Occipital lobe (tissue), 2 donors: ENCODE measurements around the gene CEP57. TPM values are rescaled to one million over a fixed set of nuclear protein-coding genes. Genes with fewer than 3 reads are reported as not detected.

ENCODE experiments used
- DNase-seq: peaks from one replicate; lab custom pipeline; 2025; lab: John Stamatoyannopoulos, UW
- total RNA-seq: library from RNA; depleted of rRNA; stranded (reverse); fragments of >200 nt; gene quantifications from one replicate; pipeline ENCODE4 v1.2.3, GENCODE V29; 2014

CEP57 gene
- total RNA-seq = 117 TPM

GRCh38 chr11:95790123-95790932 lies at the start of gene CEP57:
Gene CEP57, plus strand, starts transcription at chr11:95790498. Its CDS starts 201 bp downstream, at chr11:95790699.
- peak; percentile 92 for DNase-seq

- DNase-seq = no peak
Measured at GRCh38 chr11:95750101-95750500, 40.2 kb upstream of the CEP57 start.

DNA sequence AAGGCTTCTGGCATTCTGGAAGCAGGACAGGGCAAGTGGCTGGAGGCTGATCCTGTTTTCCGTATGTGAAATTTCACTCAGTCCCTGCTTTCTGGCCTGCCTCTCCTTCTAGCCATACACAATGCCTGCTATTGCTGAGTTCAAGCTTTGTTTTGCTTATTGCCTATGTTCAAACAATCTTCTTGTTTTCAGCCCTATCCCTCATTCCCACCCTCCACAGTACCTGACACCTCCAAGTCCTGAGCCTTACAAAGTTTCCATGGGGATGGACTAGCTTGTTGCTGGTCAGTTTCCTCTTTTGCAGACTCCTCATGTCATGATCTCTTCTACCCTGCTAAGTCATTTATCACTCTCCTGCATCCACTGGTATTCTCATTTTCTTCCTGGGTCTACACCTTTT lies 38.8 kb upstream of the CEP57 start:
- DNase-seq = no peak

DNA sequence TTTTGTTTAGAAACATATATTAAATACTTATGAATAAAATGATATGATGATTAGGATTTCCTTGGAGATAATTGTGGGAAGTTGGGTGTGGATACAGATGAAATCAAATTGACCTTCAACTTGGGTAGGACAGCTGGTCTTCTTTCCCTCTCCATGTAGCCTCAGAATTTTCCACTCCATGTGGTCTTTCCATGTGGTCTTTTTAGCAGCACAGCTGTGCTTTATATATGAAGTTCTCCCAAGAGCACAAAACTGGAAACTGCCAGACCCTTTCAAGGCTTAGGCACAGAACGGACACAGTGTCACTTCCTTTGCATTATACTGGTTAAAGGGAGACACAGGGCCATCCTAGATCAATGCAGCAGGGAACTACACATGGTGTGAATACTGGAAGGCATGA lies 29.4 kb upstream of the CEP57 start:
- DNase-seq = no peak

DNA sequence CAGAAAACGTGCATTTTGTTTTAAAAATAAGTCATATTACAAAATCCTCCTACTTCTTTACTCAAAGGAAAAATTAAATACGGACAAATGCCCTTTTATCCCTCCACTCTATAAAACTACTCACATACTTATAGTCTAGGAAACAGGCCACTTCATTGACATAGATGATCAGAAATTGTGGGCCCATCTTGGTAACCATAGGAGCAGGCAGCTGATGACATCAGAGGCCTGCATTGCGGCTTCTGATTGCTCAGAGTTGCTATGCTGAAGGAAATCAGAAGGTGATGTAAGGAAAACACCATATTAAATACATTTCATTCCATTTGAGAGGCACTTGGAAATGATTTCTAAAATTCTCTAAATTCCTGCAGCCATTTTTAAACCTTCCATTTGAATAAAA lies 27.8 kb upstream of the CEP57 start:
- no peak for DNase-seq

- DNase-seq = no peak
Measured at GRCh38 chr11:95764267-95764898, 25.9 kb upstream of the CEP57 start.

DNA sequence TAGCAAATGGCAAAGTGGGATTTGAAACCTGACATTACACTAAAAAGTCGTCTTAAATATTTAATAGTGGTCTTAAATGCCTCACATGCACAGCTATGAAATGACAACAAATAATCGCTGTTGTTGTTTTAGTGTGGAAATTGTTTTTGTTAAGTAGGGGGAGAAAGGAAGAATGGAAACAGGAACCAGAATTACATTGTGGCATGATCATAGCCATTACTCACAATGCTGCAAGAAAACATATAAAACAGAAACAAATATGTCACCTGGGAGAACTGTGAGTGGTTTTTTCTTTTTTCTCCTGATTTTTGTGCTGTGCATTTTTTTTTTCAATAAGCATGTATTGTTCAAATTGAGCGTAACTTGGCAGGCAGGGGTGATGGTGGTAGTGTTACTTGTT lies 23.6 kb upstream of the CEP57 start:
- DNase-seq = no peak

DNA sequence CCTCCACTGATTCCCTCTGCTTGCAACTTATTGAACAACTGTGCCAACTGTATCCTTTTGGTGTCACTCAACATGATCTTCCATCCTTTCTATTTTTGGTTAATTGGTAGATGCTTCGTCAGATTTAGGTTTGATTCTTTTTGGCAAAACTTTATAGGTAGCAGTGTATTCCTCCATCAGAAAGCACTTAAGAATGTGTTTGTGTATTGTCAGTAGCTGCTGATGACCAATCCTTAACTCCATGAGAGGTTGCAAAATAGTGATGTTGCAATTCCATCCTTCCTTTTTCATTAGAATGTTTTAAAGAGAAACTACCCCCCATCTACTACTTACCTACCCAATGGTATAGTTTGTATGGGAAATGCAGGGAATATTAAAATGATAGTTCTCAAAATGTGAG lies 22.8 kb upstream of the CEP57 start:
- DNase-seq = no peak

GRCh38 chr11:95768521-95768920 lies 21.8 kb upstream of the CEP57 start:
- DNase-seq = no peak

DNA sequence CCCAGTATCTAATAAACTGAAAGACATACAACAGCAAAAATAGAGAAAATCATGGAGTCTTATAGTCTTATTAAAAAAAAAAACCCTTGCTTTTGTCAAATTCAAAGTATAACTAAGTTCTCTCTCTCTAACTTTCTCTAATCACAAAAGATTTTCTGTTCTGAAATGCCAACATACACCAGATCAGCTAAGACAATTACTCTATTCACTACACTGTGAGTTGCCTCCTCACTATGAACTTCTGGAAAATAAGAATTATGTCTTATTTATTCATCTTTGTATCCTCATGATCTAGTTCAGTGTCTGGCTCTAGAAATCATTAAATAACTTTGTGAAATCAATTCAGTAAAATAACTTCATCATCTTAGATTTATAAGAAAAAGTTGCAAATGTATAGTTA lies 13.4 kb upstream of the CEP57 start:
- no peak for DNase-seq

- no peak for DNase-seq
Measured at GRCh38 chr11:95778699-95779098, 11.6 kb upstream of the CEP57 start.

DNA sequence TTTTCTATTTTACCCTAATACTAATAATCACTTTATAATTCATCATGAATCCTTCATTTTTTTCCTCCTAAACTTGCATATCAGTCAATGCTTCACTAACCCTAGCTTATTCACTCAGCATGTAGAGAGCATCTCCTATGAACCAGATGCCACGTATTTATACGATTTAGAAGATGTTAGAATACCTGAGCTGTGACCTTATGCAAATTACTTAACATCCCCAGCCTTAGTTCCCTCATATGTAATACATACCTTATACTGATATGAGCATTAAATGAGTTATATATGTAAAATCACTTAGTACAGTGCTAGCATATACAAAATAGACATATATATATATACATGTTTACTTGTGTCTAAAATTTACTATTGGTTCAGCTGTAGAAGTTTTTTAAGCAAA lies 9.8 kb upstream of the CEP57 start:
- DNase-seq = no peak

DNA sequence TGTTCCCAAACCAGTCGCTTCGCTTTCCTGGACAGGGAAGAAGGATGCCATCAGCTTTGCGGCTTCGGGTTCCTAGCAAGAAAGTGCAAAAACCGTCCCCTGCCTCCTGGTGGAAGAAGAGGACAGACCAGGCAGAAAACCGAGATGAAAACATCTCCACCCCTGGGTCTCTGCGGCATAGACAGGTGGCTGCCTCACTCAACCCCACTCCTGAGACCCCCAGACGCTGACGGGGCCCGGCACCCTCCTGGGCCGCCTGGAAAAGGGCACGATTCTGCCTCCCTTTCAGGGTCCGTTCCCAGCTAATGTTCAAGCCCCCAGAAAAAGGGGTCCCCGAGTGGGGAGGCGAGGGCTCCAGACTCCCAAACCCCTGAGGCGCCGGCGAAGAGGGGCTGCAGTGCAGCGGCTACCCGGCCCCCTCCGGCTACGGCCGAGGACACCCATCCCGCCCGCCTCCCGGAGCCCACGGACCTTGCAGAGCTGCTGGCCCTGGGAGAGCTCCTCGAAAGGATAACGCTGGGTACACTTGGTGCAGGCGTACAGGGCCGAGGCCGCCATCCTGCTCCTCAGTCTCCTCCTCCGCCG lies 1.3 kb upstream of the CEP57 start:
- peak; percentile 8 for DNase-seq

DNA sequence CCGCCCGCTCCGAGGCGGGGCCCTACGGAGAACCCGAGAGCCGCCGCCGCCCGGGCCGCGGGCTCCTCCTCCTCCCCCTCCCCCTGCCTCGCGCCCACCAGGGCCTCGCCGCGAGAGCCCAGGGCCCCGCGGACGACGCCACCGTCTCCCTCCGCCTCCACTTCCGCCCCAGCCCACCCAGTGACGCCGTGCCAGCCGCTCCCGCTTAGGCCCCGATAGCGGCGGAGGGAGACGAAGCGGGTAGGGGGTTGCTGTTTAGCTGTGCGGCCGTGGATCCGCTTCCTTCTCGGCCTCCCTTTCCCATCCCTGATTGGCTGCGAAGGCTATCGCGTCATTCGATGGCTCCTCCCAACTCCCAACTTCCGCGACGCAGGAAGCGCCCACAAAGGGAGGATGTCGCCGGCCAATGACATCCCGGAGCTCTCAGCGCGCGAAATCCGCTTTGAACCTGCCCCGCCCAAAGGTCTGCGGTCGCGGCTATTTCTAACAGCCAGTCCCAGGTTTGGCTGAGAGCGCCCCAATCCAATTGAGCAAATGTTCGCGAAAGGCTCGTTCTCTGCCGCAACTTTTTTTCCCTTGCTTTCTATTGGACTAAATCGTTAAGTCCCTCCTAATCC lies 684 bp upstream of the CEP57 start, which contains the start of gene FAM76B:
TSS of gene FAM76B (minus strand) at position 277 of the 617 bp plus-strand sequence. CDS start 304 bp downstream, outside the sequence.
- DNase-seq = peak; percentile 97

DNA sequence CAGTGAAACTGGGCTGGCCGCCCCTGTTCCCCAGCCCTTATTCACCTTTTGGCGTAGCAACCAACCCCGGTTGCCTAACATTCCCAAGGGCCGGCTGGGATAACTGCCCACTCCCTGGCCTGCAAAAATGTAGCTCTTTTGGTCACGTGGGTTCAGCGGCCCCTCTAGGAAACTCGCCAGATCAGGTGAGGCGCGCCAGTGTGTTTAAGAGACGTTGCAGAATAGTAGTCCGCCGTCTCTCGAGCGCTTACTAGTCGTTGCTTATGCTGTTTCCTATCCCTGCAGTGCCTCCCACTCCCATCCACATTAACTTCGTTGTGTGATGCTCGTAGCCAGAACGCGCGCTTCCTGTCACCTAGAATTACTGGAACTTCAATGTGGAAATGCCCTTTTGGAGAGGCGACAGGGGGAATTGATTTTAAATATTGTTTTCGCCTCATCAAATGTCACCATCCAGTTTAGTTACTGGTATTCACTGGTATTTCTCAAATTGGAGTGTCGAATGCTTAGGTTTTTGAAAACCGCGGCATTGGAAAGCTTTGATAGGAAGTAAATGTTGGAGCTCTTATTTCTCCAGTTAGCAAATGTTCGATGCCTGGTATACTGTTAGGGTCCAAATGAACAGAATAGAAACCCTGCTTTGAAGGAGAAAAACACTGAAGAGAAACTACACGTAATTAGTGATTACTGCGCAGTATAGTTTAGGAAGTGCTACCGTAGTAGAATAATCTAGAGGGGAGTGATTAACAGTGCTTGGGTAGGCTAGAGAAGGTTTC lies 823 bp downstream of the CEP57 start:
- peak; percentile 53 for DNase-seq

- no peak for DNase-seq
Measured at GRCh38 chr11:95791709-95792033, 1.4 kb downstream of the CEP57 start.

DNA sequence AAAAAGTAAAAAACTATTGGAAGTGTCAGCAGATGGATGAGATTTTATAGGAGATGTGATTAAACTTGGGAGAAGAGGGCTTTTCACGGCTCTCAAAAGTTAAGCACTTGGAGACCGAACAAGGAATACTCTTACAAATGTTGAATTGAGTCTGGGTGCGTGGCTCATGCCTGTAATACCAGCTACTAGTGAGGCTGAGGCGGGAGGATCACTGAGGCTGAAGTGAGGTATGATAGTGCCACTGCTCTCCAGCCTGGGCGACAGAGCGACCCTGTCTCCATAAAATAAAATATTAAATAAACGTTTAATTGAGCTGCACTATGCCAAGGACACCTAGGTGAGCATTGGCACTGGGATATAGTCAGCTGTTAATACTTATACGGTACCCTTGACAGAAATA lies 1.9 kb downstream of the CEP57 start:
- no peak for DNase-seq

- DNase-seq = no peak
Measured at GRCh38 chr11:95792700-95793099, 2.4 kb downstream of the CEP57 start.

DNA sequence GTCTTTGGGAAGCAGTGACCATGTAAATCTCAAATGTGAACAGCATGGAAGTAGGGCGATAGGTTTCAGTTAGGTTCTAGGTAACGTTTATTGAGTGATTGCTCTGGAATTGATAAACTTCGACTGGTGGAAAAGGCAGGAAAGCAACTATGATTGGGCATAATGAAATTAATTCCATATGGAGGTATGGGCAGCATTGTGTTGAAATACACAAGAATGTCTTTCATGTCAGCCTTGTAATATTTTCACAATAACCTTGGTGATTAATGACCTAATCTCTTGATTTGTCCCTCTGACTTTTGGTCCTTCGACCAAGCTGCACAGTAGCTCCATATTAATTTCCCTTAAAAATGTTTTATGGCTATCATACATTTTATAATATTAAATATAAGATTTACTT lies 2.8 kb downstream of the CEP57 start:
- no peak for DNase-seq

DNA sequence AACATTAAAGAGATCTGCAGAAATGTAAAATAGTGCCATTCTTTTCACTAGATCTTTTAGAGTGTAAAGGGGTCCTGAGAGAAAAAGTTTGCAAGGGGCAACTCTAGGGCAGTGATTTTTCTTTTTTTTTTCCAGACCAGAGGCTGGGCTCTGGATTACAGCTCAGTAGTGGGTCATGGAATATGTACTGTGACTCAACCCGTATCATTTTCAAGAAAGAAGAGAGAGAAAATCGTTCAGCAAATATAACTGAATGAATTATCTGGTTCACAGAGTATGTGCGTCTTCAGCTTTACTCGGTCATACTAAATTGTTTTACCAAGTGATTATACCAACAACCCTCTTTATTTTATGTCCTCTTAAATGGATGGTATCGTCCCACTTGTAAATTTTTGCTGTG lies 3.8 kb downstream of the CEP57 start:
- no peak for DNase-seq

- no peak for DNase-seq
Measured at GRCh38 chr11:95795627-95796295, 5.5 kb downstream of the CEP57 start.
